NCI-H1048 (cell line): Measurements from ENCODE around the gene M1AP.

Source experiments
- DNase-seq: peaks from one replicate; lab custom pipeline; 2025; lab: John Stamatoyannopoulos, UW

M1AP gene

GRCh38 chr2:74524955-74525716 is 123.0 kb downstream of the M1AP start:
- no peak for DNase-seq

- no peak for DNase-seq
Measured at GRCh38 chr2:74524005-74524404, 124.1 kb downstream of the M1AP start.

GRCh38 chr2:74522516-74522915 is 125.6 kb downstream of the M1AP start:
- no peak for DNase-seq

- no peak for DNase-seq
Measured at GRCh38 chr2:74516650-74517049, 131.5 kb downstream of the M1AP start.

- no peak for DNase-seq
Measured at GRCh38 chr2:74515981-74516633, 132.0 kb downstream of the M1AP start.

- no peak for DNase-seq
Measured at GRCh38 chr2:74515271-74515980, 132.7 kb downstream of the M1AP start.

GRCh38 chr2:74514368-74515270 is 133.5 kb downstream of the M1AP start, which contains the start of gene TLX2:
Gene TLX2, plus strand, starts transcription at chr2:74514450. Its CDS starts 357 bp downstream, at chr2:74514807.
- DNase-seq: no peak

- DNase-seq: peak; percentile 41
Measured at GRCh38 chr2:74513605-74514367, 134.3 kb downstream of the M1AP start.

- no peak for DNase-seq
Measured at GRCh38 chr2:74512744-74513604, 135.2 kb downstream of the M1AP start.

- no peak for DNase-seq
Measured at GRCh38 chr2:74511104-74511989, 136.8 kb downstream of the M1AP start.

GRCh38 chr2:74510272-74510671 is 137.9 kb downstream of the M1AP start:
- no peak for DNase-seq

- DNase-seq: peak; percentile 4
Measured at GRCh38 chr2:74507926-74508520, 140.1 kb downstream of the M1AP start.
